GM21529 (cell line): ENCODE data around the gene MFAP4.

ENCODE experiments used
- ATAC-seq: cut with Tn5 transposase; IDR thresholded peaks from one replicate; pipeline ENCODE4 v1.9.1; 2021; ENCODE audit not compliant: unreplicated experiment

The MFAP4 gene

GRCh38 chr17:19387921-19388521 lies 1.0 kb upstream of the MFAP4 start:
- no peak for ATAC-seq

GRCh38 chr17:19386051-19386929 lies 700 bp downstream of the MFAP4 start:
- ATAC-seq = no peak

- no peak for ATAC-seq
Measured at GRCh38 chr17:19385521-19385983, 1.4 kb downstream of the MFAP4 start.

GRCh38 chr17:19384723-19385391 lies 2.1 kb downstream of the MFAP4 start:
- ATAC-seq = no peak

- no peak for ATAC-seq
Measured at GRCh38 chr17:19383681-19384470, 3.1 kb downstream of the MFAP4 start.

GRCh38 chr17:19382531-19383444 lies 4.2 kb downstream of the MFAP4 start:
- ATAC-seq = no peak

GRCh38 chr17:19381741-19382444 lies 5.1 kb downstream of the MFAP4 start:
- ATAC-seq = no peak

GRCh38 chr17:19381361-19381740 lies 5.6 kb downstream of the MFAP4 start:
- no peak for ATAC-seq

GRCh38 chr17:19380481-19381301 lies 6.3 kb downstream of the MFAP4 start:
- ATAC-seq = no peak

- ATAC-seq = no peak
Measured at GRCh38 chr17:19379361-19380065, 7.5 kb downstream of the MFAP4 start.

- ATAC-seq = peak; percentile 12
Measured at GRCh38 chr17:19378416-19379360, 8.3 kb downstream of the MFAP4 start, which contains the start of gene MAPK7. MAPK7 (plus strand) TSS chr17:19378498; CDS start chr17:19378901, 403 bp downstream.

GRCh38 chr17:19377602-19378415 lies 9.2 kb downstream of the MFAP4 start:
- peak; percentile 90 for ATAC-seq

- ATAC-seq = no peak
Measured at GRCh38 chr17:19376811-19377210, 10.2 kb downstream of the MFAP4 start.

- no peak for ATAC-seq
Measured at GRCh38 chr17:19375732-19376131, 11.3 kb downstream of the MFAP4 start.

GRCh38 chr17:19374136-19374535 lies 12.9 kb downstream of the MFAP4 start:
- ATAC-seq = no peak
